K562 (cell line): ENCODE results near the gene CDH20. TPM values are rescaled to one million over a fixed set of nuclear protein-coding genes. Genes with fewer than 3 reads are reported as not detected.

Experiments
- ATAC-seq: fragments of 200-7000 bp; cut with Tn5 transposase; 3 replicates; pipeline ENCODE4 v1.9.1; 2020; ENCODE audit warnings: moderate library complexity
- BruUV-seq: library from RNA; stranded (reverse); fragments of 400-500 nt; replicated peaks from 2 replicates; lab custom pipeline; 2021; lab: Mats Ljungman, UMichigan
- CTCF ChIA-PET: fragments of 300-600 bp; formaldehyde crosslinking; extraction: SDS; loops from one replicate; lab custom pipeline; 2021; ENCODE audit warnings: low intra/inter-chr PET ratio; lab: Yijun Ruan, JAX
- POLR2A ChIA-PET: fragments of 300-600, 350-650 bp; sonication (Branson Sonifier 250); formaldehyde crosslinking; extraction: SDS; loops from one replicate; lab custom pipeline; 2021; ENCODE audit warnings: antibody characterized with exemption, inconsistent platforms; lab: Yijun Ruan, JAX
- DNase-seq, 4 experiments: peaks; one replicate each; pipeline versions ENCODE4 v3.0.0 to v3.0.0-alpha.2; 2011 to 2018; ENCODE audit warnings: low spot score in 3 of 4, mixed read lengths in 3 of 4; ENCODE audit errors: extremely low read depth in 1 of 4
- FAIRE-seq: peaks from 2 replicates; lab custom pipeline; 2011; peaks lifted over from hg19 to GRCh38; lab: Jason Lieb, UNC
- H2AFZ ChIP-seq: 2 replicates; pipeline ENCODE4 v1.6.0; 2011; ENCODE audit warnings: low read depth, low read length, control low read depth, inconsistent platforms
- H3K27ac ChIP-seq: fragments of 200-600 bp; 3 replicates; pipeline ENCODE4 v1.8.0; 2011; ENCODE audit warnings: low read depth, mild to moderate bottlenecking, control low read depth, inconsistent platforms, low read length, moderate library complexity, mixed read lengths; ENCODE audit errors: extremely low read depth
- H3K27me3 ChIP-seq, 2 experiments: fragments of 300-600 bp in 1 of 2; 2 replicates in 1 of 2; 3 replicates in 1 of 2; pipeline versions ENCODE4 v1.6.0 to v1.8.0; 2011; ENCODE audit warnings: inconsistent platforms in 2 of 2, low read length in 2 of 2, mild to moderate bottlenecking in 1 of 2, mixed read lengths in 1 of 2, moderate library complexity in 1 of 2; ENCODE audit not compliant: control insufficient read depth in 2 of 2, insufficient read depth in 2 of 2
- H3K36me3 ChIP-seq: fragments of 300-600 bp; 3 replicates; pipeline ENCODE4 v1.8.0; 2011; ENCODE audit warnings: mild to moderate bottlenecking, low read length, inconsistent platforms; ENCODE audit not compliant: control insufficient read depth, insufficient read depth
- H3K4me1 ChIP-seq, 2 experiments: fragments of 200-600 bp in 1 of 2; replicated peaks in 1 of 2; 2 replicates in 1 of 2; 3 replicates in 1 of 2; pipeline versions ENCODE4 v1.5.1 to v1.8.0; 2011; ENCODE audit warnings: inconsistent platforms in 2 of 2, low read length in 2 of 2, mild to moderate bottlenecking in 1 of 2, mixed read lengths in 1 of 2, moderate library complexity in 1 of 2; ENCODE audit not compliant: control insufficient read depth in 2 of 2, insufficient read depth in 2 of 2
- H3K4me2 ChIP-seq: 2 replicates; pipeline ENCODE4 v1.6.1; 2011; ENCODE audit warnings: low read length, control low read depth, inconsistent platforms, mixed read lengths; ENCODE audit not compliant: insufficient read depth
- H3K4me3 ChIP-seq: fragments of 200-600 bp; sonication (generic), shearing (Covaris generic); 2 replicates; pipeline ENCODE4 v1.5.1; 2016; ENCODE audit warnings: control low read depth, inconsistent platforms
- H3K79me2 ChIP-seq: fragments of 200-600 bp; 3 replicates; pipeline ENCODE4 v1.8.0; 2011; ENCODE audit warnings: low read length, inconsistent platforms; ENCODE audit not compliant: control insufficient read depth, insufficient read depth
- H3K9ac ChIP-seq, 2 experiments: 2 replicates each; pipeline versions ENCODE4 v1.6.0 to v1.6.1; 2011; ENCODE audit warnings: low read depth in 2 of 2, low read length in 2 of 2, control low read depth in 1 of 2, inconsistent platforms in 1 of 2, mild to moderate bottlenecking in 1 of 2, mixed read lengths in 1 of 2; ENCODE audit not compliant: insufficient read depth in 1 of 2
- H3K9me1 ChIP-seq: one replicate; pipeline ENCODE4 v1.6.0; 2011; ENCODE audit warnings: inconsistent platforms, mild to moderate bottlenecking, low read length, moderate library complexity; ENCODE audit not compliant: control insufficient read depth, insufficient read depth
- H3K9me3 ChIP-seq: replicated peaks from 2 replicates; pipeline ENCODE4 v1.5.1; 2011; ENCODE audit warnings: low read depth, low read length, inconsistent platforms; ENCODE audit not compliant: control insufficient read depth, insufficient read depth
- H4K20me1 ChIP-seq: replicated peaks from 2 replicates; pipeline ENCODE4 v1.6.1; 2011; ENCODE audit warnings: low read length, inconsistent platforms, mixed read lengths; ENCODE audit not compliant: control insufficient read depth, insufficient read depth
- ARID3A ChIP-seq: IDR thresholded peaks from 2 replicates; pipeline ENCODE4 v1.6.1; 2012; ENCODE audit warnings: low read depth, low read length, improper control_type of control experiment, borderline replicate concordance
- BRD9 ChIP-seq: fragments of 450-650 bp; IDR thresholded peaks from 2 replicates; pipeline ENCODE4 v1.6.1; 2018; ENCODE audit warnings: low read depth; ENCODE audit not compliant: partially characterized antibody
- CBX5 ChIP-seq: IDR thresholded peaks from 2 replicates; pipeline ENCODE4 v1.6.1; 2014; ENCODE audit warnings: low read depth, borderline replicate concordance
- ETV6 ChIP-seq, 3 experiments: fragments of 150-350 bp in 1 of 3; sonication (generic) in 1 of 3; formaldehyde crosslinking in 1 of 3; IDR thresholded peaks; 2 replicates each; pipeline versions ENCODE4 v1.6.1 to v1.8.0; 2014 to 2022; ENCODE audit warnings: borderline replicate concordance in 2 of 3, low read depth in 2 of 3, antibody characterized with exemption in 1 of 3, low read length in 1 of 3, mild to moderate bottlenecking in 1 of 3, missing genetic modification reagents in 1 of 3
- JUND ChIP-seq, 2 experiments: IDR thresholded peaks; 2 replicates in 1 of 2; 3 replicates in 1 of 2; pipeline ENCODE4 v1.6.1; 2011; ENCODE audit warnings: borderline replicate concordance in 2 of 2, low read depth in 2 of 2, low read length in 2 of 2, improper control_type of control experiment in 1 of 2, missing biosample characterization in 1 of 2, missing genetic modification characterization in 1 of 2, missing genetic modification reagents in 1 of 2
- KDM5B ChIP-seq: fragments of 200-600 bp; sonication (generic); IDR thresholded peaks from 2 replicates; pipeline ENCODE4 v1.6.1; 2012; ENCODE audit warnings: low read depth, mild to moderate bottlenecking, moderate library complexity, low read length, control low read depth, inconsistent platforms; ENCODE audit not compliant: insufficient replicate concordance
- NCOA2 ChIP-seq, 2 experiments: fragments of 450-650 bp; IDR thresholded peaks; 2 replicates each; pipeline ENCODE4 v1.6.1; 2018; ENCODE audit warnings: mild to moderate bottlenecking in 2 of 2, moderate library complexity in 1 of 2; ENCODE audit not compliant: partially characterized antibody in 2 of 2
- SMARCA4 ChIP-seq: fragments of 450-650 bp; IDR thresholded peaks from 2 replicates; pipeline ENCODE4 v1.6.1; 2016
- SOX6 ChIP-seq: fragments of 450-650 bp; IDR thresholded peaks from 2 replicates; pipeline ENCODE4 v1.6.1; 2014; ENCODE audit warnings: mild to moderate bottlenecking
- THRAP3 ChIP-seq: fragments of 450-650 bp; IDR thresholded peaks from 2 replicates; pipeline ENCODE4 v1.6.1; 2016; ENCODE audit warnings: mild to moderate bottlenecking, inconsistent platforms, borderline replicate concordance
- YBX1 ChIP-seq: fragments of 450-650 bp; IDR thresholded peaks from 2 replicates; pipeline ENCODE4 v1.7.1; 2016; ENCODE audit warnings: mild to moderate bottlenecking
- ZFPM2 ChIP-seq: fragments of 250-450 bp; sonication (Bioruptor Pico); IDR thresholded peaks from 2 replicates; pipeline ENCODE4 v1.5.1; 2022; ENCODE audit warnings: mild to moderate bottlenecking
- ZKSCAN8 ChIP-seq: fragments of 200-800 bp; sonication (Bioruptor generic); IDR thresholded peaks from 2 replicates; pipeline ENCODE4 v1.6.1; 2016; ENCODE audit warnings: missing genetic modification characterization, missing compliant biosample characterization
- ZNF197 ChIP-seq: fragments of 200-800 bp; sonication (Bioruptor generic); IDR thresholded peaks from 2 replicates; pipeline ENCODE4 v1.6.1; 2016; ENCODE audit warnings: low read depth, missing genetic modification characterization, missing compliant biosample characterization
- ZNF785 ChIP-seq: fragments of 250-450 bp; sonication (Bioruptor Pico); IDR thresholded peaks from 2 replicates; pipeline ENCODE4 v1.4.0; 2020; ENCODE audit warnings: mild to moderate bottlenecking
- WGBS: fragments of 100-300 bp; shearing (Covaris generic); methylation state at CpG from one replicate; pipeline ENCODE4 v1.1.6; 2016; ENCODE audit warnings: low coverage, mixed read lengths; ENCODE audit not compliant: insufficient coverage; ENCODE audit errors: missing lambda C conversion rate; 5-methylcytosine and 5-hydroxymethylcytosine counted together
- in situ Hi-C: fragments of 300-500 bp; cut with MboI; formaldehyde crosslinking; loops from 4 replicates; pipeline ENCODE4 v1.15.0; 2018; ENCODE audit warnings: inconsistent platforms, mixed read lengths
- intact Hi-C: fragments of 100-400 bp; cut with micrococcal nuclease; formaldehyde crosslinking; loops from 2 replicates; pipeline ENCODE4 v1.14.2; 2022
- polyA plus RNA-seq, 8 experiments: library from polyadenylated mRNA; depleted of rRNA in 4 of 8; stranded (reverse) in 5 of 8; unstranded in 3 of 8; fragments of >200 nt; fragmentation: Nextera tagmentation in 2 of 8; fragmentation: Illumina TruSeq in 1 of 8; extraction: Ambion mirVana in 2 of 8; extraction: Trizol in 1 of 8; gene quantifications; 2 replicates each; pipeline versions ENCODE4 v1.2.1 to v1.2.3, GENCODE V29; 2011 to 2014; ENCODE audit warnings: inconsistent platforms in 1 of 8, missing spikeins in 1 of 8
- total RNA-seq, 7 experiments: library from RNA; depleted of rRNA in 6 of 7; stranded (reverse); fragments of >200 nt in 6 of 7; fragmentation: Illumina TruSeq in 2 of 7; extraction: Trizol in 2 of 7; gene quantifications; 2 replicates each; pipeline versions ENCODE4 v1.2.1 to v1.2.3, GENCODE V29; 2011 to 2021; ENCODE audit warnings: low replicate concordance in 1 of 7

The CDH20 gene
- total and polyA plus RNA-seq, 9 of the 15 experiments (the other 6 are each of a cell fraction or from before 2014, with no cell fraction given), result not detected

GRCh38 chr18:61335684-61336555 is 2.7 kb downstream of the CDH20 start (continued):
- no peak for TF ChIP-seq CBX5
- no peak for TF ChIP-seq KDM5B
- no peak for TF ChIP-seq SOX6
- no peak for TF ChIP-seq YBX1
- no peak for TF ChIP-seq THRAP3
- TF ChIP-seq SMARCA4, result no peak
- TF ChIP-seq NCOA2 (IDR thresholded peaks at IDR 0.05; ENCODE audit: partially characterized antibody in 2 of 2), result no peak
- no peak for TF ChIP-seq ZKSCAN8 (CRISPR knock-in tag)
- TF ChIP-seq ETV6 (IDR thresholded peaks at IDR 0.05; ENCODE audit: borderline replicate concordance in 1 of 2, low read depth in 2 of 2, low read length in 1 of 2), result no peak
- no peak for TF ChIP-seq ETV6 (CRISPR knock-in tag; IDR thresholded peaks at IDR 0.05; ENCODE audit: borderline replicate concordance)

GRCh38 chr18:61336766-61337165 is 3.5 kb downstream of the CDH20 start:
- H3K4me1 ChIP-seq, result no peaks in the 10 kb centered on the region
- no peak overlapping the region for H3K4me3 ChIP-seq
- DNase-seq, result no peak
- no peaks in the 10 kb centered on the region for H3K27me3 ChIP-seq
- intact Hi-C loops, result no loop called here
- H3K27ac ChIP-seq, result no peak overlapping the region
- no peak for ATAC-seq
- ChIA-PET CTCF (no interaction called here), POLR2A (no interaction called here)
- H3K9me1 ChIP-seq, result no peaks in the 10 kb centered on the region
- no peak overlapping the region for H3K4me2 ChIP-seq
- H2AFZ ChIP-seq, result no peak overlapping the region
- no peak overlapping the region for H3K9ac ChIP-seq
- no peaks in the 10 kb centered on the region for H3K9me3 ChIP-seq
- 0% methylated on average over 6 of the region's 6 CpGs for WGBS
- H3K79me2 ChIP-seq, result no peaks in the 10 kb centered on the region
- in situ Hi-C loops, result no loop called here
- BruUV-seq, result no TSS peak
- no peaks in the 10 kb centered on the region for H3K36me3 ChIP-seq
- no peaks in the 10 kb centered on the region for H4K20me1 ChIP-seq
- no peak for FAIRE-seq
- TF ChIP-seq ZNF785 (CRISPR knock-in tag), result no peak
- no peak for TF ChIP-seq ZFPM2 (CRISPR knock-in tag)
- TF ChIP-seq BRD9, result no peak
- no peak for TF ChIP-seq ZNF197 (CRISPR knock-in tag)
- no peak for TF ChIP-seq JUND (IDR thresholded peaks at IDR 0.05; ENCODE audit: borderline replicate concordance, low read depth, low read length)
- no peak for TF ChIP-seq JUND (tag; IDR thresholded peaks at IDR 0.05; ENCODE audit: borderline replicate concordance, low read depth, low read length)
- TF ChIP-seq ARID3A, result no peak
